Esophagus squamous epithelium (tissue), 5 donors: ENCODE data around the gene FHIT. TPM values are rescaled to one million over a fixed set of nuclear protein-coding genes. Genes with fewer than 3 reads are reported as not detected.

Experiments
- DNase-seq: peaks from one replicate; lab custom pipeline; 2025; lab: John Stamatoyannopoulos, UW
- H3K27ac ChIP-seq, 4 donors: fragments of 200-600 bp; sonication (generic); one replicate each; pipeline ENCODE4 v1.5.1; 2016 to 2019; ENCODE audit warnings: mild to moderate bottlenecking in 1 of 4
- H3K27me3 ChIP-seq, 4 donors: fragments of 200-600 bp; sonication (generic); 1 replicate in 3 of 4; 2 replicates in 1 of 4; pipeline versions ENCODE4 v1.5.1 to v1.6.0; 2017 to 2021; ENCODE audit warnings: antibody characterized with exemption in 1 of 4
- H3K36me3 ChIP-seq, 3 donors: fragments of 200-600 bp; sonication (generic); one replicate each; pipeline ENCODE4 v1.5.1; 2016 to 2019
- H3K4me1 ChIP-seq, 3 donors: fragments of 200-600 bp; sonication (generic); one replicate each; pipeline ENCODE4 v1.5.1; 2017 to 2019
- H3K4me3 ChIP-seq, 4 donors: fragments of 200-600 bp; sonication (generic); 1 replicate in 3 of 4; 2 replicates in 1 of 4; pipeline ENCODE4 v1.5.1; 2016 to 2019; ENCODE audit warnings: mild to moderate bottlenecking in 2 of 4, moderate library complexity in 1 of 4
- H3K9me3 ChIP-seq, 3 donors: fragments of 200-600 bp; sonication (generic); one replicate each; pipeline ENCODE4 v1.5.1; 2016 to 2019
- POLR2A ChIP-seq, 4 donors: fragments of 450-650 bp; IDR thresholded peaks; one replicate each; pipeline ENCODE4 v1.6.1; 2017; ENCODE audit warnings: antibody characterized with exemption in 4 of 4, mild to moderate bottlenecking in 4 of 4, moderate library complexity in 3 of 4
- WGBS, 2 donors: methylation state at CpG; one replicate each; pipeline ENCODE4 v1.1.5; 2018; 5-methylcytosine and 5-hydroxymethylcytosine counted together
- intact Hi-C: fragments of 100-400 bp; cut with DNase I; formaldehyde crosslinking; loops from one replicate; pipeline ENCODE4 v1.15.0; 2022
- total RNA-seq, 4 donors: library from RNA; depleted of rRNA; stranded (reverse); fragments of >200 nt; gene quantifications; one replicate each; pipeline ENCODE4 v1.1.0, GENCODE V29; 2016
- TF ChIP-seq, protein P1 (sequence below), 6 experiments: fragments of 450-650 bp in 4 of 6; fragments of 200-600 bp in 2 of 6; sonication (generic) in 2 of 6; IDR thresholded peaks; one replicate each; pipeline ENCODE4 v1.5.1; 2016 to 2019; ENCODE audit warnings: antibody characterized with exemption in 6 of 6, mild to moderate bottlenecking in 4 of 6, moderate library complexity in 4 of 6
- donor health status: DM: yes; HTN: yes; CAD: no.

FHIT gene
- total RNA-seq, 4 donors from 2014 or later, result 0.64 to 5.7 (median 3.1) TPM

DNA sequence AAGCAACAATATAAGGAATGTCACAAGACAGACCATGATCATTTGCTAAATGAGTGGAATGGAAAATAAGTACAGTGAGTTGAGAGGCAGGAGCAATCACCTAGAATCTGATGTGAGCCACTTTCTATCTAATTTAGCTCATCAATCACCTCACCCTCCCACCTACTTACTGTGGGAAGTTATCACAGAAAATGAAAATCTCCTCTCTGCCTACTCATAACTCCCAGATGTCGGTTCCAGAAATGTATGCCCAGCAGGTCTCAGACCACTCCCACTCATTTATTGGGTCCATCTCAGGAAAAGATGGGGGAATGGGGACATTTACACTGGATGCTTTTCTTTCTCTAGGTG, 270.9 kb downstream of the FHIT start:
- no peak for TF ChIP-seq POLR2A (IDR thresholded peaks at IDR 0.05)
- TF ChIP-seq, protein P1, sequence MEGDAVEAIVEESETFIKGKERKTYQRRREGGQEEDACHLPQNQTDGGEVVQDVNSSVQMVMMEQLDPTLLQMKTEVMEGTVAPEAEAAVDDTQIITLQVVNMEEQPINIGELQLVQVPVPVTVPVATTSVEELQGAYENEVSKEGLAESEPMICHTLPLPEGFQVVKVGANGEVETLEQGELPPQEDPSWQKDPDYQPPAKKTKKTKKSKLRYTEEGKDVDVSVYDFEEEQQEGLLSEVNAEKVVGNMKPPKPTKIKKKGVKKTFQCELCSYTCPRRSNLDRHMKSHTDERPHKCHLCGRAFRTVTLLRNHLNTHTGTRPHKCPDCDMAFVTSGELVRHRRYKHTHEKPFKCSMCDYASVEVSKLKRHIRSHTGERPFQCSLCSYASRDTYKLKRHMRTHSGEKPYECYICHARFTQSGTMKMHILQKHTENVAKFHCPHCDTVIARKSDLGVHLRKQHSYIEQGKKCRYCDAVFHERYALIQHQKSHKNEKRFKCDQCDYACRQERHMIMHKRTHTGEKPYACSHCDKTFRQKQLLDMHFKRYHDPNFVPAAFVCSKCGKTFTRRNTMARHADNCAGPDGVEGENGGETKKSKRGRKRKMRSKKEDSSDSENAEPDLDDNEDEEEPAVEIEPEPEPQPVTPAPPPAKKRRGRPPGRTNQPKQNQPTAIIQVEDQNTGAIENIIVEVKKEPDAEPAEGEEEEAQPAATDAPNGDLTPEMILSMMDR (IDR thresholded peaks at IDR 0.05), result no peak
- 78 to 89% methylated on average over 1 of the region's 1 CpG for WGBS, 2 donors

DNA sequence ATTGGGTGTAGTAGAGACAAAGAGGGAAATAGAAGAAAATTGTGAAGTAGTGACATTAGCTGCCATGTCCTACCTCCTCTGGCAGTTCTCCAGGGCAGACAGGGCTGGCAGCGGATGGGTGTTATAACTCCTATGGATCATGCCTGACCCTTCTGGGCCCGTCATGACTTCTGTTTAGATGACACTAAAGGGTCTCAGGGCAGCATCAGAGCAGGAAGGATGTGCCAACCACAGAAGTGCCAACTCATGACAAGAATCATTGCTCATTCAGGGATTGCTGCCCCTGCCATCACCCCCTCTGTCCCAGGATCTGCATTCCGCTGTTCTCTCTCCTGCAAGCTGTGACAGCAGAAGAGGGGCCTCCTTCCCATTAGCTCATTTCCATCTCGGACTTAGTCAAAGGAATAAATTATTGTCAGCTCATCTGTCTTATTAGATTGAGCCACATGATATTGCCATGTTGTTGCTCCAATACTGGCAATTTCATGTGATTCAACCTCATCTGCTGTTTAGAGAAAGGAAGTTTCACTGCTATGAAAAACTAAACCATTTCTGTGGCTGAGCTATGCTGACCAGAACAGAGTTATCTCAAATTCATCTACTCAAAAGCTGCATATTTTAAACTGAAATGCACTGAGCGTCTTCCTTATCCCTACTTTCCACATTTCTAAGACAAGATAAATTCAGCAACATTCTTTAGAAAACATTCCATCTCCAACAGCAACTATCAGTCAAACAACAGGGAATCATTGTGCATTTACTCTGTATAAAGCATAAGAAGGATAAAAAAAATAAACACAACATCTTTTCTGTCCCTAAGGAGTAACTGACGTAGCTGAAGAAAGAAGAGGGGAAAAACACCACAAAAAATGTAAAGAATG, 271.6 kb downstream of the FHIT start:
- intact Hi-C loops, result no loop called here

More for the DNA sequence above, 270.9 kb downstream of the FHIT start:
- Histone ChIP-seq H3K27ac (no peak overlapping the region), H3K9me3 (peaks cover 0 to 14% (median 0%) of the 10 kb centered on the region in 3 donors), H3K4me1 (no peaks in the 10 kb centered on the region), H3K4me3 (no peak overlapping the region), H3K27me3 (no peaks in the 10 kb centered on the region), H3K36me3 (no peaks in the 10 kb centered on the region)
- no peak for DNase-seq
- intact Hi-C loops, result no loop called here

DNA sequence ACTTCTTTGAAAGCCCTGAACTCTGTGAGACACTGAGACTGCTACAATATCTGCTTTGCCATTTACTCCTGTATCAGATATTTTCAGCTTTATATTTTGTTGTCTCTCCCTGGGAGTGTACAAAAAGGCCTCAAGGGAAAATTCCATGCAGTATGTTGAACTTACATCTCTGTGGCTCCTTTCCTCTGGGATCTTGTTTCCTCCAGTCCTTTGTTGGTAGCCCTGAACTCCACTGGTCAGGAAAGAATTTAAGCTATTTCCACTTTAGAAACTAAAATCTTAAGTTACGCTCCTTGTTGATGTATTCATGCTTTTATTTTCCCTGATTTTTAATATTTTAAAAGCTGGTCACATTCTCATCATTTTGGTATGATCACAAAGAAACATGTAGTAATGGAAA, 277.9 kb downstream of the FHIT start:
- H3K36me3 ChIP-seq, result no peaks in the 10 kb centered on the region
- no peak for DNase-seq
- H3K27me3 ChIP-seq, result no peaks in the 10 kb centered on the region
- peaks cover 0 to 9% (median 0%) of the 10 kb centered on the region in 3 donors for H3K9me3 ChIP-seq
- WGBS, 2 donors, result 90 to 100% methylated on average over 1 of the region's 1 CpG
- TF ChIP-seq, protein P1 (IDR thresholded peaks at IDR 0.05), result no peak
- TF ChIP-seq POLR2A (IDR thresholded peaks at IDR 0.05), result no peak
- H3K4me1 ChIP-seq, result no peaks in the 10 kb centered on the region
- no peak overlapping the region for H3K4me3 ChIP-seq
- intact Hi-C loops, result no loop called here
- H3K27ac ChIP-seq, result no peak overlapping the region

More for the DNA sequence above, 271.6 kb downstream of the FHIT start:
- no peaks in the 10 kb centered on the region for H3K36me3 ChIP-seq
- no peaks in the 10 kb centered on the region for H3K4me1 ChIP-seq
- H3K4me3 ChIP-seq, result no peak overlapping the region
- H3K27me3 ChIP-seq, result no peaks in the 10 kb centered on the region
- WGBS, 2 donors, result 67 to 74% methylated on average over 6 of the region's 6 CpGs
- H3K9me3 ChIP-seq, result peaks cover 0 to 8% (median 0%) of the 10 kb centered on the region in 3 donors
- DNase-seq, result no peak
- TF ChIP-seq POLR2A (IDR thresholded peaks at IDR 0.05), result no peak
- TF ChIP-seq, protein P1 (IDR thresholded peaks at IDR 0.05), result no peak
- H3K27ac ChIP-seq, result no peak overlapping the region

DNA sequence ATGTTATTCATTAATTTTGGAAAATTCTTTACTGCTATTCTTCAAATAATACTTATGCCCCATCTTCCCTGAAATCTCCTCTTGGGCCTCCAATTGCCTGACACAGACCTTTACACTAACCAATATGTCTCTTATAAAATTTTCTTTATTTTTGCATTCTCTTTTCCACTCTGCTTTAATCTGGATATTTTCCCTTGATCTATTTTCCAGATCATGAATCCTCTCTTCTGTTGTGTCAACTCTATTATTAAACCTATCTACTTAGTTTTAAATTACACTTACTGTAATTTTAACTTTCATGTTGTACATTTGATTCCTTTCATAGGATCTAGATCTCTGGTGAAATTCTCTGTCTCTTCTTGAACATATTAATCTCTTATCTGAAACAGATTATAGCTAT, 278.7 kb downstream of the FHIT start:
- no peaks in the 10 kb centered on the region for H3K27me3 ChIP-seq
- peaks cover 0 to 9% (median 0%) of the 10 kb centered on the region in 3 donors for H3K9me3 ChIP-seq
- intact Hi-C loops, result no loop called here
- TF ChIP-seq POLR2A (IDR thresholded peaks at IDR 0.05), result no peak
- TF ChIP-seq, protein P1 (IDR thresholded peaks at IDR 0.05), result no peak
- no peak for DNase-seq
- H3K4me3 ChIP-seq, result no peak overlapping the region
- no peaks in the 10 kb centered on the region for H3K4me1 ChIP-seq
- H3K27ac ChIP-seq, result no peak overlapping the region
- no peaks in the 10 kb centered on the region for H3K36me3 ChIP-seq

DNA sequence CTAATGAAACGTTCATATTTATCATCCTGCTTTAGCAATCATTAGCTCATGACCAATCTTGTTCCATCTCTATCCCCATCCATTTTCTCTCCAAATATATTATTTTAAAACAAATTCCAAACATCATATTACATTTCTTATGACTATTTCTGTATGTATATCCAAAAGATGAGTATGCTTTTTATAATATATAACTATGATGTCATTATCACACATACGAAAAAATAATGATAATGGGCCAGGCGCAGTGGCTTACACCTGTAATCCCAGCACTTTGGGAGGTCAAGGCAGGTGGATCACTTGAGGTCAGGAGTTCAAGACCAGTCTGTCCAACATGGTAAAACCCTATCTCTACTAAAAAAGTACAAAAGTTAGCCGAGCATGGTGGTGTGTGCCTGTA, 280.4 kb downstream of the FHIT start:
- intact Hi-C loops, result no loop called here
- 78 to 89% methylated on average over 4 of the region's 4 CpGs for WGBS, 2 donors
- DNase-seq, result no peak
- Histone ChIP-seq H3K4me3 (no peak overlapping the region), H3K27ac (no peak overlapping the region), H3K36me3 (no peaks in the 10 kb centered on the region), H3K4me1 (peaks cover 0 to 6% (median 0%) of the 10 kb centered on the region in 3 donors), H3K27me3 (no peaks in the 10 kb centered on the region), H3K9me3 (peaks cover 0 to 9% (median 0%) of the 10 kb centered on the region in 3 donors)
- TF ChIP-seq, protein P1 (IDR thresholded peaks at IDR 0.05), result no peak
- no peak for TF ChIP-seq POLR2A (IDR thresholded peaks at IDR 0.05)
